PC-3 (cell line): ENCODE measurements around the gene MINDY4B. TPM values are rescaled to one million over a fixed set of nuclear protein-coding genes. Genes with fewer than 3 reads are reported as not detected.

Experiments used
- ATAC-seq: fragments of 200-7000 bp; cut with Tn5 transposase; 2 replicates; pipeline ENCODE4 v1.9.1; 2020; ENCODE audit warnings: mild to moderate bottlenecking, moderate library complexity
- BruUV-seq: library from RNA; stranded (reverse); fragments of 400-500 nt; replicated peaks from 2 replicates; lab custom pipeline; 2021; lab: Mats Ljungman, UMichigan
- CTCF ChIA-PET: fragments of 300-600 bp; sonication (Branson Sonifier 250); formaldehyde crosslinking; loops from one replicate; lab custom pipeline; 2022; ENCODE audit warnings: antibody characterized with exemption; lab: Charles Lee
- POLR2A ChIA-PET: fragments of 300-600 bp; sonication (Branson Sonifier 250); formaldehyde crosslinking; loops from one replicate; lab custom pipeline; 2022; ENCODE audit warnings: antibody characterized with exemption; ENCODE audit not compliant: unreplicated experiment; lab: Charles Lee
- DNase-seq: peaks from one replicate; pipeline ENCODE4 v3.0.0-alpha.2; 2015
- H2AFZ ChIP-seq: fragments of 300-600 bp; sonication (generic); 2 replicates; pipeline ENCODE4 v1.6.0; 2016; ENCODE audit warnings: antibody characterized with exemption, low read length
- H3F3A ChIP-seq: fragments of 300-600 bp; sonication (generic); one replicate; pipeline ENCODE4 v1.6.0; 2017; ENCODE audit warnings: antibody characterized with exemption, low read length, control low read depth, mild to moderate bottlenecking; ENCODE audit not compliant: unreplicated experiment
- H3K27ac ChIP-seq: fragments of 300-600 bp; sonication (generic); 2 replicates; pipeline ENCODE4 v1.5.1; 2016; ENCODE audit warnings: mild to moderate bottlenecking, low read length
- H3K27me3 ChIP-seq: fragments of 300-600 bp; sonication (generic); 2 replicates; pipeline ENCODE4 v1.6.1; 2016; ENCODE audit warnings: low read length, mixed read lengths
- H3K36me3 ChIP-seq: fragments of 300-600 bp; sonication (generic); 2 replicates; pipeline ENCODE4 v1.6.1; 2016; ENCODE audit warnings: low read depth, mixed run types, low read length, mixed read lengths
- H3K4me1 ChIP-seq: fragments of 300-600 bp; sonication (generic); 2 replicates; pipeline ENCODE4 v1.5.1; 2016; ENCODE audit warnings: low read length; ENCODE audit not compliant: insufficient read depth
- H3K4me2 ChIP-seq: fragments of 300-600 bp; sonication (generic); 2 replicates; pipeline ENCODE4 v1.6.0; 2016; ENCODE audit warnings: low read length
- H3K4me3 ChIP-seq: fragments of 300-600 bp; sonication (generic); 2 replicates; pipeline ENCODE4 v1.5.1; 2016; ENCODE audit warnings: mild to moderate bottlenecking, low read length, mixed read lengths
- H3K79me2 ChIP-seq: fragments of 300-600 bp; sonication (generic); 2 replicates; pipeline ENCODE4 v1.6.1; 2017; ENCODE audit warnings: low read length, mixed read lengths
- H3K9ac ChIP-seq: fragments of 300-600 bp; sonication (generic); 2 replicates; pipeline ENCODE4 v1.6.0; 2016; ENCODE audit warnings: mild to moderate bottlenecking, low read length
- H3K9me2 ChIP-seq: fragments of 300-600 bp; sonication (generic); replicated peaks from 2 replicates; pipeline ENCODE4 v1.6.1; 2016; ENCODE audit warnings: mixed run types, low read length, mixed read lengths
- H3K9me3 ChIP-seq: fragments of 300-600 bp; sonication (generic); 2 replicates; pipeline ENCODE4 v1.6.1; 2016; ENCODE audit warnings: low read length, mixed read lengths
- H4K20me1 ChIP-seq: fragments of 300-600 bp; sonication (generic); 2 replicates; pipeline ENCODE4 v1.6.1; 2016; ENCODE audit warnings: low read length, mixed read lengths
- EZH2 ChIP-seq: fragments of 300-600 bp; sonication (generic); IDR thresholded peaks from one replicate; pipeline ENCODE4 v1.6.1; 2017; ENCODE audit warnings: antibody characterized with exemption, mild to moderate bottlenecking, low read length; ENCODE audit not compliant: unreplicated experiment
- EZH2phosphoT487 ChIP-seq: fragments of 300-600 bp; sonication (generic); IDR thresholded peaks from 2 replicates; pipeline ENCODE4 v1.6.1; 2018; ENCODE audit warnings: mild to moderate bottlenecking, antibody characterized with exemption, low read length, borderline replicate concordance
- intact Hi-C: fragments of 100-400 bp; cut with micrococcal nuclease; formaldehyde crosslinking; loops from 2 replicates; pipeline ENCODE4 v1.9.0; 2023
- total RNA-seq: library from RNA; depleted of rRNA; stranded (reverse); fragments of >200 nt; gene quantifications from 2 replicates; pipeline ENCODE4 v1.2.3, GENCODE V29; 2014
- TF ChIP-seq, protein P1 (sequence below): fragments of 300-600 bp; sonication (generic); conservative IDR thresholded peaks from 2 replicates; pipeline ENCODE4 v1.5.1; 2017; ENCODE audit warnings: antibody characterized with exemption, low read depth, mild to moderate bottlenecking, low read length

The MINDY4B gene
- total RNA-seq, 1 experiment from 2014 or later = not detected

DNA sequence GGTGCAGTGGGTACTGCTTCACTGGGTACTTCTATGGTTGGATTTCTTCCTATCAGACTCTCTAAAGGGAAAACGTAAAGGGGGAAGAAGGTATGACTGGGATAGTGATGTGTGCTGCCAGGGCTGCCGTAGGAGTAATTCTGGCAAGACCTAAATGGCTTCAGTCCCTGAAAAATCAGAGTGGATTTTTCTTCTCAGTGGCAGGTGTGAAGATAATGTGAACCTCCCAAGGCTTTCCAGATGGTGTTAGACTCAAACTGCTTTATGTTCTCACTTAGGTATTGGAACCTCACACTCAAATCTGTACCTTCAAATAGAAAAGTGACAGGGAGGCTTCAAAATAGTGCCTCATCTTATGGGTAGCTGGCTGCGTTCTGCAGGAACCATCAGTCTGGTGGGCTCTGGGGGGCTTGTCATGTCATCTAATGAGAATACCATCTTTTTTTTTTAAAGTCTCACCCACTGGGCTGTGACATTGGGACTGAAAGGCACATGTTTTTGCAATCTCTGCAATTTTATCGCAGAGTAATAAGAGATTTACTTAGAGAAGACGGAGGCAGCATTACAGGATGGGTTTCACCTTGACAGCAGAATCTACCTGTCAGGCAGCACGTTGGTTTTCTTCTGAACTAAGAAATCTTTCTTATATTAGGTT is 28.5 kb downstream of the MINDY4B start:
- H3K27me3 ChIP-seq = peaks cover 56% of the 10 kb centered on the region
- no peak for DNase-seq
- TF ChIP-seq, protein P1, sequence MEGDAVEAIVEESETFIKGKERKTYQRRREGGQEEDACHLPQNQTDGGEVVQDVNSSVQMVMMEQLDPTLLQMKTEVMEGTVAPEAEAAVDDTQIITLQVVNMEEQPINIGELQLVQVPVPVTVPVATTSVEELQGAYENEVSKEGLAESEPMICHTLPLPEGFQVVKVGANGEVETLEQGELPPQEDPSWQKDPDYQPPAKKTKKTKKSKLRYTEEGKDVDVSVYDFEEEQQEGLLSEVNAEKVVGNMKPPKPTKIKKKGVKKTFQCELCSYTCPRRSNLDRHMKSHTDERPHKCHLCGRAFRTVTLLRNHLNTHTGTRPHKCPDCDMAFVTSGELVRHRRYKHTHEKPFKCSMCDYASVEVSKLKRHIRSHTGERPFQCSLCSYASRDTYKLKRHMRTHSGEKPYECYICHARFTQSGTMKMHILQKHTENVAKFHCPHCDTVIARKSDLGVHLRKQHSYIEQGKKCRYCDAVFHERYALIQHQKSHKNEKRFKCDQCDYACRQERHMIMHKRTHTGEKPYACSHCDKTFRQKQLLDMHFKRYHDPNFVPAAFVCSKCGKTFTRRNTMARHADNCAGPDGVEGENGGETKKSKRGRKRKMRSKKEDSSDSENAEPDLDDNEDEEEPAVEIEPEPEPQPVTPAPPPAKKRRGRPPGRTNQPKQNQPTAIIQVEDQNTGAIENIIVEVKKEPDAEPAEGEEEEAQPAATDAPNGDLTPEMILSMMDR = no peak
- TF ChIP-seq EZH2 (no peak), EZH2phosphoT487 (no peak)
- no peaks in the 10 kb centered on the region for H4K20me1 ChIP-seq
- H3K4me2 ChIP-seq = no peak overlapping the region
- ChIA-PET POLR2A (no interaction called here), CTCF (no interaction called here)
- H3K4me1 ChIP-seq = no peaks in the 10 kb centered on the region
- no peaks in the 10 kb centered on the region for H3K36me3 ChIP-seq
- no TSS peak for BruUV-seq
- no peak overlapping the region for H3K4me3 ChIP-seq
- no peaks in the 10 kb centered on the region for H3K79me2 ChIP-seq
- no peaks in the 10 kb centered on the region for H3K9me3 ChIP-seq
- no peaks in the 10 kb centered on the region for H3F3A ChIP-seq
- ATAC-seq = no peak
- no peak overlapping the region for H3K27ac ChIP-seq
- no peak overlapping the region for H2AFZ ChIP-seq
- intact Hi-C loops = no loop called here
- no peak overlapping the region for H3K9ac ChIP-seq
- H3K9me2 ChIP-seq = no peaks in the 10 kb centered on the region

DNA sequence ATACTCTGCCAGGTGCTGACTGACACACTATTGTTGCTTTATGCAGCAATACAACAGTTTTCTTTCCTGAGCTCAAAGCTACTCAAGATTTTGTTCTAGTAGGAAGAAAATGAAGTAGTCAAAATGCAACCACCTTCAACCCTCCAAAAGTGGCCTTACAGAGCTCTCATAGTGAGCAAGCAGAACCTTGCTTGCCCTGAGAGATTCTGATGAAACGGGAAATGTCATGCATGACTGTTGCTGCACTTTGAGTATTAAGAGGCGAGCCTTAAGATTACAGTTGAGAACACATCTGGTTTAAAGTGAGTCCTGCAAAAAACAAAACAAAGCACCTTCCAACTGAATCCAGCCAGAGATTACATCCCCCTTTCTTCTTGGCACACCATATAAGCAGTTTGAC is 29.7 kb downstream of the MINDY4B start:
- no peaks in the 10 kb centered on the region for H3K36me3 ChIP-seq
- H2AFZ ChIP-seq = no peak overlapping the region
- no peak overlapping the region for H3K9ac ChIP-seq
- no peaks in the 10 kb centered on the region for H3K79me2 ChIP-seq
- H3K4me3 ChIP-seq = no peak overlapping the region
- no peak overlapping the region for H3K4me2 ChIP-seq
- intact Hi-C loops = no loop called here
- BruUV-seq = no TSS peak
- ATAC-seq (no peak), DNase-seq (no peak)
- no peaks in the 10 kb centered on the region for H3K9me2 ChIP-seq
- TF ChIP-seq, protein P1 = no peak
- TF ChIP-seq EZH2phosphoT487 = no peak
- no peak for TF ChIP-seq EZH2
- POLR2A ChIA-PET = no interaction called here
- no peaks in the 10 kb centered on the region for H4K20me1 ChIP-seq
- no peaks in the 10 kb centered on the region for H3F3A ChIP-seq
- CTCF ChIA-PET = no interaction called here
- H3K27me3 ChIP-seq = peaks cover 49% of the 10 kb centered on the region
- no peaks in the 10 kb centered on the region for H3K4me1 ChIP-seq
- H3K27ac ChIP-seq = no peak overlapping the region
- H3K9me3 ChIP-seq = no peaks in the 10 kb centered on the region

DNA sequence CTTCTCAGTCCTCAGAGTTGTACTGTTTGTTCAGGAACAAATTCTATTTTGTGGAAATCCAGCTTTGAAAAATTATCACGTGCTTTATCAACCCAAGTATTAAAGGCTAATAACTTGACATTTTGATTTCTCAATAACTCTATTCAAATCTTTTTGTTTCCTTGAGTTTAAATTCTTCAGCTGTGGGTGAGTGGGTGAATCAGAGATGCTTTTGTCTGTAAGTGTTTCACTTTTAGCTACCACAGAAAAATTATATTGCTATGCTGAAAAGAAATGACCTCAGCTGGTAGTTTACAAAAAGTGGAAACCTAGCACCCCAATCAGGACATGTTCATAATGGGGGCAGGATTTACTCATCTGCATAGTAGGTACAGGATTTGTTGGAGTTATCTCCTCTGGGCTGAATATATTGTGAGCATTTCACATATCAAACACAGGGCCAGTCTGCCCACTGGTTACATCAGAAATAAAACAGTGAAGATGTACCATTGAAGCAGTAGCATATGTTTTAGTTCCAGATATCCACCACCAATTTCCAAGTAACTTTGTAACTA is 30.5 kb downstream of the MINDY4B start:
- TF ChIP-seq EZH2phosphoT487 (no peak), EZH2 (no peak)
- TF ChIP-seq, protein P1 = no peak
- Histone ChIP-seq H2AFZ (no peak overlapping the region), H3F3A (no peaks in the 10 kb centered on the region), H4K20me1 (no peaks in the 10 kb centered on the region), H3K9me3 (no peaks in the 10 kb centered on the region), H3K79me2 (no peaks in the 10 kb centered on the region), H3K9ac (no peak overlapping the region), H3K4me1 (no peaks in the 10 kb centered on the region), H3K27ac (no peak overlapping the region), H3K36me3 (no peaks in the 10 kb centered on the region), H3K27me3 (peaks cover 49% of the 10 kb centered on the region), H3K9me2 (no peaks in the 10 kb centered on the region), H3K4me3 (no peak overlapping the region), H3K4me2 (no peak overlapping the region)
- ChIA-PET POLR2A (no interaction called here), CTCF (no interaction called here)
- no TSS peak for BruUV-seq
- no peak for DNase-seq
- no peak for ATAC-seq
- intact Hi-C loops = loop anchor here (5.0 kb wide), 1 partner anchor 273 kb away; no protein-coding TSS in a partner anchor
